GM12878 (cell line): Measurements from ENCODE around the gene AMN1.

Experiments
- CTCF ChIP-seq, 3 experiments: IDR thresholded peaks in 2 of 3; conservative IDR thresholded peaks in 1 of 3; 2 replicates each; pipeline ENCODE4 v1.5.1; 2011; ENCODE audit warnings: low read depth in 3 of 3, low read length in 3 of 3, mild to moderate bottlenecking in 3 of 3, control low read depth in 2 of 3, moderate library complexity in 2 of 3, inconsistent platforms in 1 of 3, mixed read lengths in 1 of 3; ENCODE audit not compliant: control insufficient read depth in 2 of 3, insufficient read depth in 1 of 3; ENCODE audit errors: extremely low read depth in 1 of 3
- EP300 ChIP-seq, 2 experiments: fragments of 150-350 bp in 1 of 2; IDR thresholded peaks; 2 replicates each; pipeline ENCODE4 v1.6.1; 2011 to 2012; ENCODE audit warnings: low read depth in 2 of 2, low read length in 2 of 2, borderline replicate concordance in 1 of 2, improper control_type of control experiment in 1 of 2, inconsistent platforms in 1 of 2; ENCODE audit not compliant: control insufficient read depth in 1 of 2
- GABPA ChIP-seq: IDR thresholded peaks from 2 replicates; pipeline ENCODE4 v1.6.1; 2014; ENCODE audit warnings: antibody characterized with exemption, low read depth, mild to moderate bottlenecking, inconsistent platforms
- MYC ChIP-seq: IDR thresholded peaks from 2 replicates; pipeline ENCODE4 v1.6.1; 2011; ENCODE audit warnings: mild to moderate bottlenecking, low read length, moderate library complexity, inconsistent platforms; ENCODE audit not compliant: insufficient read depth, insufficient replicate concordance, insufficient read length, severe bottlenecking
- NFIC ChIP-seq: IDR thresholded peaks from 2 replicates; pipeline ENCODE4 v1.6.1; 2012; ENCODE audit warnings: low read depth, mild to moderate bottlenecking, inconsistent platforms, low read length, moderate library complexity
- PBX3 ChIP-seq: IDR thresholded peaks from 2 replicates; pipeline ENCODE4 v1.6.1; 2011; ENCODE audit warnings: mild to moderate bottlenecking, low read depth, low read length, moderate library complexity; ENCODE audit not compliant: insufficient replicate concordance
- POLR2AphosphoS5 ChIP-seq: IDR thresholded peaks from 2 replicates; pipeline ENCODE4 v1.6.1; 2011; ENCODE audit warnings: mild to moderate bottlenecking, low read length, inconsistent platforms
- TAF1 ChIP-seq: IDR thresholded peaks from 2 replicates; pipeline ENCODE4 v1.6.1; 2011; ENCODE audit warnings: mild to moderate bottlenecking, low read depth, low read length, borderline replicate concordance

GRCh38 chr12:31737763-31738162, 8.9 kb upstream of the AMN1 start:
- TF ChIP-seq POLR2AphosphoS5 (no peak), TAF1 (no peak), GABPA (no peak), MYC (no peak), PBX3 (no peak), CTCF (IDR thresholded peaks at IDR 0.05 in 2 of 3, conservative IDR thresholded peaks at IDR 0.05 in 1 of 3; ENCODE audit: control insufficient read depth in 2 of 3, extremely low read depth in 1 of 3, insufficient read depth in 1 of 3, low read depth in 3 of 3, low read length in 3 of 3) (no peak), EP300 (IDR thresholded peaks at IDR 0.05; ENCODE audit: borderline replicate concordance in 1 of 2, control insufficient read depth in 1 of 2, low read depth in 2 of 2, low read length in 2 of 2) (no peak), NFIC (no peak)
